ENCODE data around the gene LAMA2.
A peak's percentile ranks its signal among the peaks of the same experiment; 100 is the strongest.

Gene LAMA2

GRCh38 chr6:129398764-129399163 lies 515.8 kb downstream of the LAMA2 start:
- no peak for DNase-seq

DNA sequence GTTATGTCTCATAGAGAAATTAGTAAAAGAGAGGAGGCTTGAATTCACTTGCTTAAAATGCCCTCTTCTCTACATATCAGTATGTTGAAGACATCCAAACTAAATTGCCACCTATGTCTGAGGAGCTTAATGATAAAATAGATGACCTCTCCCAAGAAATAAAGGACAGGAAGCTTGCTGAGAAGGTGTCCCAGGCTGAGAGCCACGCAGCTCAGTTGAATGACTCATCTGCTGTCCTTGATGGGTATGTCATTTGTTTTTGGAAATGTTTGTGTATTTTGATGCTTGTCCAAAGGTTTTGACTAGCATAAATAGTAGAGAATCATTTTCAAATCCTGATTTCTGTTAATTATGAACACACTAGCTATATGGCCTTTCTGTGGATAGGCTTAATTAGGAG lies 519.3 kb downstream of the LAMA2 start:
- DNase-seq = no peak

DNA sequence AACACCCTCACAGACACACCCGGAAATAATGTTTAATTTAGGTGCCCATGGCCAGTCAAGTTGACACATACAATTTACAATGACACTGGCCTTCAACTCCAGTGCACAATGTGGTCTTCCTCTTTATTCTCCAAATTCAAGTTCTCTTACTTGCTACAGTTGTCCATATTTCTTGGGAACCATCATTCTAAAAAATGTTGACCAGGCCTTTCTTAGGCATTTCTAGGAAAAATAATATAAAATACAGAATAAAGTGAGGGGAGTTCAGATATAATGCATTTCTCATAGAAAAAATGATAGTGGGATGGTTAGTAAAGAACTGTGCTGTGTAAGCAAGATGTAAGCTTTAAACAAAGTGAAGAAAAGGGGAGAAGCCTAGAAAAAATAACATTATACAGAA lies 528.2 kb downstream of the LAMA2 start:
- DNase-seq = no peak

DNA sequence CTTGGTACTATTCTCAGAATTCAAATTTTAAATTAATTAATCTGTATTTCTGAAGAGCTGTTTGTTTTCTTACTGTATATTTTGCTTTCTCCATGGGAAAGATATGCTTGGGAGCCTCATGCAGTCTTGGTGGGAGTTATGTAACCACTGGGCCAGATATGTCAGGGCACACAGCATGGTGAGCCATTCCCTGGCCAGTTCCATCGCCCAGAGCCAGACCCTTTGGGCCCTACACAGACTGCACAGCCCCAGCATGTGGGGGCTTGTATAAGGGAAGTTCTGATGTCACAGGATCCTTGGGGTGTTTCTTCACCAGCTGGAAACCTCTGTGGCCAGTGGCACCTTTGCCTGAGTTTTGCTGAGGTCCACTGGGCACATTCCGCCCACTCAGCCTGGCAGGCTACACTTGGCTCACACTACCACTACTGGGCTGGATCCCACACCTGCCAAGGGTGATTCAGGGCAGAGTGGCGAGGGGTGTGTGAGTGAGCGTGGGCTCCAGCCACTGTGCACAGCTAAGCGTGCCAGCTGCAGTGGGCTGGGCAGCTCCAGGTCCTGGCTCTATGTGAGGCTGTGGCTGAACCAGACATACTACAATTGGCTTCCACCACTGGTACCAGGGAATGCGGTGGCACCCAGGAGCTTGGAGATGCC lies 533.5 kb downstream of the LAMA2 start:
- no peak for DNase-seq

GRCh38 chr6:129417416-129418086 lies 534.6 kb downstream of the LAMA2 start:
- no peak for DNase-seq

DNA sequence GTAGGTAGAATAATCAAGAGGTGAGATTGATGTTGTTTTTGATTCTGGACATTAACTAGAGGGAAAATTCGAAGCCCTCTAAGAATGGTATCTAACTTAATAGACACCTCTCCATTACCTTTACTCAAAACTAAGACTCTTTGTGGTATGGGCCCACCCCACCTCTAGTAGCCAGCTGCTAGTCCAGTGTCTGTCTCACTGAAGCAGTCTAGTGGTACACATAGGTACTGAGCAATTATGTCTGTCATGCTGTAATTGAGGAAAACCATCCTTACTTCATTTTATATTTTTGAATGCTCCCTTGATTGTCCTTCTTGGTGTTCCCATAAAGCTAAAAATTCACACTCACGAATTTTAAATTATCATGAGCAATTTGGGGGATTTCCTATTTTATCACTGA lies 536.4 kb downstream of the LAMA2 start:
- no peak for DNase-seq

DNA sequence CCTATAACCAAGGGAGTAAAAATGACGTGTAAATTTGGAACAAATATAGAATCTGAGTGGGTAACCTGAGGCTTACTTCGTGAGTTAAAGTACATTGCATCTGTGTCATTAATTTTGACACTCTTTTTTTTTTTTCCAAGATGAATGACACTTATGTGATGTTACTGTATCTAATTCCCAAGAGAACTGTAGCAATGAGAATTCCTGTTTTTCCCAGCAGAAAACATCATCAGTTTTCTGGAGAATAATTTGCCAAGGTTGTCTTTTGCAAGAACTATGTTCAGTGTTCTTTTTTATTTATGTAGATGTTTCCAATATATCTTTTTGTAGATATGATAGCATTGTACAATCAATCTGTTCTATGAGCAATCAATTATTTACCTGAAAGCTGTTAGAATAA lies 543.4 kb downstream of the LAMA2 start:
- DNase-seq = no peak

- no peak for DNase-seq
Measured at GRCh38 chr6:129429956-129430355, 547.0 kb downstream of the LAMA2 start.

- no peak for DNase-seq
Measured at GRCh38 chr6:129432738-129433137, 549.8 kb downstream of the LAMA2 start.

DNA sequence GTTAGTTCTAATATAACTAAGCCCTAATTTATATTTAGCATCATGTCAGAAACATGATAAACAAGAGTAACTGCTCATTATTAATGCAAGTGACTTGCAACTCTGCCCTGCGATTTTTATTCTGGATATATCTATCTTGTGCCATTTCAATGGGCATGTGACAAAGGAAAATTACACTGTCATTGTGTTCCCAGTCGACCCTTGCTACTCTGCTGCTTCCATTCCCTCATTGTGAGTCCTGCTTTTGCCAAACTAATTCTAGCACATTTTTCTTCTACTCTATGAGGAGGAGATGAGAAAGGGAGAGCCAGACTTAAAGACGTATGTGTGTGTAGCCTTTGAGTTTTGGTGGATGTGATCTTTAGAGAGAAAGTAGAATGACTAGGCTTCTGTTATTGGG lies 551.2 kb downstream of the LAMA2 start:
- no peak for DNase-seq

DNA sequence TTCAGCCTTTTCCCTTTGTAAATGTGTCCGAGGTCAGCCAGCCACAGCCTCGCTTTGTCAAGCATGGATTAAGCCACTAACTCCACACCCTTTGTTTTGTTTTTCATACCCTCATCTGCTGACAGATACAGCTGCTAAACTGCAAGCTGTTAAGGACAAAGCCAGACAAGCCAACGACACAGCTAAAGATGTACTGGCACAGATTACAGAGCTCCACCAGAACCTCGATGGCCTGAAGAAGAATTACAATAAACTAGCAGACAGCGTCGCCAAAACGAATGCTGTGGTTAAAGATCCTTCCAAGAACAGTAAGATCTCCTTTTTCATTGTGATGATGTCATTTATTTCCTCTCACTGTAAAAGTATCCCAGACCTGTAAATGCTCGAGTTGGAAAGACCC lies 557.8 kb downstream of the LAMA2 start:
- DNase-seq = no peak

DNA sequence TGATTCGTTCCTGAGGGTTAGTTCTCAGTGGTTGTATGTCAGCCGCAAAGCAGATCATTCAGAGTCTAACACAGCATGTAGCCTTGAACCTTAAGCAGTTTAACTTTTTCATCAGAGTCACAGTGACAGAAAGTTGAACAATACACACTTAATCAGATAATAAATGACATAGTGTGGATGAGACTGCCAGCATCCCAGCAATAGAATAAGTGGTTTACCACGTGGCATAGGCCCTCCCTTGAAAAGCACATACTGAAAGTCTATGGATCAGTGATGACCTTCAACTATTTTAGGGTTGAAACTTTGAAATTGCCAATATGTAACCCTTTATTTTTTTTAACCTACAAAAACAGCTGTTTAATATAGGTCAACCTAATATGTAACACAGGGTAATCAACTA lies 561.7 kb downstream of the LAMA2 start:
- DNase-seq = no peak

DNA sequence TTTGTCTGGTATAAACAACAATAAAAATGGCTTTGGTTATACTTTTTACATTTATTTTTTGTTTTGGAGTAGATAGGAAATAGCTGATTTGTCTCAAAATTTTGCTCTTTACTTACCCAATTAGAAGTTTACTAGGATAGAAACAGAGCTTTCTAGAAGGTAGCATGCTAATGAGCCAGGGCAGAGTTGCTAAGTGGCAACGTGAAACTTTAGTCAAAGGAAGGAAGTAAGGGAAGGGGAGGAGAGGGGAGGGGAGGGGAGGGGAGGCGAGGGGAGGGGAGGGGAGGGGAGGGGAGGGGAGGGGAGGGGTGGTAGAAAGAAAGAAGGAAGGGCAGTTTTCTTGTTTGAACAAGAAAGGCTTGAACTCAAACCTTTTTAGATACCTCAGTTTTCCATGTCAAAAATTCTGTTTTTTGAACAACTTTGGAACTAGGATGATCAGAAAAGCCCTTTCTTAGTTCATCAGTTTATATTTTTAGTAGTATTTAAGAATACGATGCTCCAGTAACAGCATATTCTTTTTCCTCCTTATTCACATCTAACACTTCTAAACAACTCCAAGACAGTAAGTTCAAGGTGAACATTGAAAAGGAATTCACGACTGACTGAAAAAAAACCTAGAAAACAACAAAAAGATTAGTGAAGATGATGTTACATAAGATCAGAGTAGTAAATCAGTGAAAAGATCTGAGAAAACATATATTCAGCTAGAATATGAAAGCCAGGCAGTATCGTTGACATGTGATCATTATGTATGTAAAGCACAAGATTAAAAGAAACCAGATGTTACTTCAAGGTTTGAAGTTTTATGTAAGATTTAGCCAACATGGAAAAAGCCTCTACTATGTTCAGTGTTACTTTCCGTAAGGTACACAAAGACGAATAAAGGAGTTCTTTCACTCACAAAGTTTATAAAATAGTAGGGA lies 563.6 kb downstream of the LAMA2 start:
- DNase-seq = peak; percentile 19

DNA sequence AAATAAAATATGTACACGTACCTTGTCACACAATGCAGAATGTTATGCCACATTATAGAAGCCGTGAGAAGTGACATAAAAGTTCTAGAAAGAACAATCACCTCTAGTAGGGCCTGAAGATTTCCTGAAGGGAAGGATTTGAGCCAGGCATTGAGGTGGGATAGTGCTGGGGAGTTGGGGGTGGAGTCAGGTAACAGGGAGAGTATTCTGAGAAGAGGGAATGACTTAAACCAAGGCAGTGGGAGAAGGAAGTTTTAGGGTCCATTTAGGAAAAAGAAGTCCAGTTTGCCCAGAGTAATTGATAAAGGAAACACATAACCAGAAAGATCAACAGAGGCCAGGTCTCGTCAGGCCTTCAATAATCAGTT lies 564.2 kb downstream of the LAMA2 start:
- no peak for DNase-seq

DNA sequence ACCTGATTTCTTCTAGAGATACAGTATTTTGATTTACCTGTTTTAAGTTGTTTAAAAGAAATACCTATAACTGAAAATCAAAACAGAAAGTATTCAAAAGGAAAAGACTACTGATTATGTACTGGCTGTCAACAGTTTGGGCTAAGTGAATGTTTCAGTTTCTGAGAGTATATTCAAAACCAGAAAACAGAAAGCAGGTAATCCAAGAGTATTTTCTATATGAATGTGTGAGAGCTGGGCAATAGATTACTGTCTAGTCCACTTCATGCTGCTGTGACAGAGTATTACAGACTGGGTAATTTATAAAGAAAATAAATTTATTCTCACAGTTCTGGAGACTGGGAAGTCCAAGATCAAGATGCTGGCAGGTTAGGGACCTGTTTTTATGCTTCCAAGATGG lies 566.0 kb downstream of the LAMA2 start:
- no peak for DNase-seq

GRCh38 chr6:129451187-129451586 lies 568.2 kb downstream of the LAMA2 start:
- no peak for DNase-seq

GRCh38 chr6:129453073-129453472 lies 570.1 kb downstream of the LAMA2 start:
- DNase-seq = no peak

DNA sequence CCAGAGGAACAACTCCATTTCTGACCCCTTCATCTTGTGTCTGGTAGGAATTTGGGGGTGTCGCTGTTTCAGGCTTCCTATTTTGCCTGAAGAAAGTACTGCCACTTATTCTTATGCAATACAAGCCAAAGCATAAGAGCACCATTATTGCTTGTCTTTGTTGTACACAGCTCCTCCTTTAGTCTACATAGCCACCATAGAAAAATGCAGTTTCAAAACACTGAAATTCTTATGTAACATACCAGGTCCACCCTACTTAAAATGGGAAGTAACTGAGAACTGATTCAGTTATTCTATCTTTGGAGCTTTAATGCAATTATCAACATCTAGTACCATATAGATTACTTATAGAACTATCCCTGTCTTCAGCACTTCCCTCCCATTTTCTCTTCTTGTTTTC lies 571.5 kb downstream of the LAMA2 start:
- DNase-seq = no peak

DNA sequence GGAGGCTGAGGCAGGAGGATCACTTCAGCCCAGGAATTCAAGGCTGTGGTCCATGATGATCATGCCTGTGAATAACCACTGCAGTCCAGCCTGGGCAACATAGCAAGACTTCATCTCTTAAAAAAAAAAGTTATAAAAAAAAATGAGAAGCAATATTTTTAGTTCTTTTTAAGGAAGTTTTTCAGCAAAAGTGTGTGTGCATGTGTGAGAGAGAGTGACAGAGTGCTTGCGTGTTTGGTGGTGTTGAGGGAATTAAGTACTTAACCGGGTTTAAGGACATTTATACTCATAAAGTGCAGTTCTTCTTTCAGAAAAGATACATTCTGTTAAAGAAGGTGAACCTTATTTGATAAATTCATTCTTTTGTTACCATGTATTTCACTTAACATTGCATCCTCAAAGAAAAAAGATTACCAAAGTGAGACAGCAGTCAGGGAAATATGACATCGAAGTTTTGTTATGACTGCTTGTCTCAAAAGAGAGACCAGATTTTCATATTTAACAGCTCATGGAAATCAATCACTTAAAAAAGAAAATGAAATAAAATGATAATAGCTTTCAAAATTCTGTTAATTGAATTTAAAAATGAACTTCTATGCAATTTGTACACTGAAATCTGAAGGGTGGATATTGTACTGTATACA lies 572.3 kb downstream of the LAMA2 start:
- DNase-seq = no peak

DNA sequence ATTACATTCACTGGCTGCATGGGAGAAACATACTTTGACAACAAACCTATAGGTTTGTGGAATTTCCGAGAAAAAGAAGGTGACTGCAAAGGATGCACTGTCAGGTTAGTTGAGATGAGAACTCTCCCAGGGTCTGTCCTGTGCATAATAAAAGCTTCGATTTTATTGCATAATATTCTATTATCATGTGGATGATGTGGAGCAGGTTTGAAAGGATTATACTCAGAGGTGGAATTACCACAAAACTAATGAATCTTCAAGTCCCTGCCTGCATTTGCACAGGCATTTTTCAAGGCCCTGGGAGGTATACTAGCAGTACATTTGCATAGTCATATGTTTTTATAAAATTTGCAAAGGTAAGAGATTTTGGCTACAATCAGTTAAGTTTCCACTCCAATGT lies 577.3 kb downstream of the LAMA2 start:
- DNase-seq = no peak

DNA sequence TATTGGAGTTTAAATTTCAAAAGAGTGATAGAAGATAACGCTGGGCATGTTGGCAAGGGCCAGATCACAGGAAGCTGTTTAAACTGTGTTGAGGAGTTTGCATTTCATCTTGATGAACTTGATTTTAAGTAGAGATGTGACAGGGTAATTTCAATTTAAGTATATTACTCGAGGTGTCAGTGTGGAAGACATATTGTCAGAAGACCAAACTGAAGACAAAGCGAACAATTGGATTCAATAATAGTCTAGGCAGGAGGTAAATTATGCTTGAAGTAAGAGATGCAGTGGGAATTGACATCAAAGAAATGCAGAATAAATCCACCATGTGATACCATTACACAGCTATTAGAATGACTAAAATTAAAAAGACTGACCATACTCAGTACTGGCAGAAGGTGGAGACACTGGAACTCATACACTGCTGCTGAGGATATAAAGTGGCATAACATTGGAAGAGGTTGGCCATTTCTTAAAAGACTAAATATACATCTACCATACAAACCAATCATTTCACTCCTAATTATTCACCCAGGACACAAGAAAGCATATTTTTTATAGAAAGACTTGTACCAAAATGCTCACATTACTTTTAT lies 586.2 kb downstream of the LAMA2 start:
- DNase-seq = no peak

DNA sequence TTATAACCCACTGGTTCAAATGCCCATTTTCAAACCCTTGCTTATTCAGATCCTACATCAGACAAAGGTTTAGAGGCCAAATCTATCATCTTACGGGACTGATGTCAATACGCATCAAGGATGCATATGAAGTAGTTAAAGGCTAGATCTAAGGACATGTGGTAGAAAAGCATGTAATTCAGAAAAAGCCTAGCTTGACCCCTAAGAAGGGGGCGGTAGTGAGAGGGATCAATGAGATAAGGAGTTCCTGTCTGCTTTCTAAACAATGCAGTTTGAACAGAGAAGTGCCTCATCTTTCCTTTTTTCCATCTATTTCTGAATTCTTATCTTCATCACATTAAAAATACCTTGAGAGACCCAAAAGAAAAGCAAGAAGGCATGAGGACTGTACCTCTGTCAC lies 589.3 kb downstream of the LAMA2 start:
- no peak for DNase-seq

GRCh38 chr6:129473546-129473945 lies 590.6 kb downstream of the LAMA2 start:
- no peak for DNase-seq
